ENCODE results near the gene N4BP2L2. TPM values are rescaled to one million over a fixed set of nuclear protein-coding genes. Genes with fewer than 3 reads are reported as not detected.

The N4BP2L2 gene
- total RNA-seq, 2 experiments from 2014 or later = 57.5 to 76.3 TPM

DNA sequence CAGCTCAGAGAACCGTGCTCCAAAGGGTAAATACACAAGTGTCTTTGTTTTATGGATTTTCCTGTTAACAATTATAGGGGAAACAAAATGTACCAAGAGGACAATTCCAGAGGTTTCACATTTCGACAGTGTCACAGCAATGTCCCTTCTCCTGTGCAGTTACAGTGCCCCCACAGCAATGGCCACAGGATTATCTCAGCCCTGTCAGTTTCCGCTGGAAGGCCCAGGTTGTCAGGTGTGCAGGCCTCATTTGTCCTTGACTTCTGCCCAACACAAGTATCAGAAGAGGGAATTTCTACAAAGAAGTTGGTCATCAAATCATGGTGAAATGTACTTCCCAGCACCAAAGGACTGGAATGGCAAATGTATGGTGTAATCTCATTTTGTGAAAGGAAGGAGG, 11.2 kb upstream of the N4BP2L2 start:
- ChIA-PET CTCF (ENCODE audit: unreplicated experiment) (no interaction called here), POLR2A (no interaction called here)
- BruUV-seq (replicated peaks) = no TSS peak
- TF ChIP-seq, protein P1, sequence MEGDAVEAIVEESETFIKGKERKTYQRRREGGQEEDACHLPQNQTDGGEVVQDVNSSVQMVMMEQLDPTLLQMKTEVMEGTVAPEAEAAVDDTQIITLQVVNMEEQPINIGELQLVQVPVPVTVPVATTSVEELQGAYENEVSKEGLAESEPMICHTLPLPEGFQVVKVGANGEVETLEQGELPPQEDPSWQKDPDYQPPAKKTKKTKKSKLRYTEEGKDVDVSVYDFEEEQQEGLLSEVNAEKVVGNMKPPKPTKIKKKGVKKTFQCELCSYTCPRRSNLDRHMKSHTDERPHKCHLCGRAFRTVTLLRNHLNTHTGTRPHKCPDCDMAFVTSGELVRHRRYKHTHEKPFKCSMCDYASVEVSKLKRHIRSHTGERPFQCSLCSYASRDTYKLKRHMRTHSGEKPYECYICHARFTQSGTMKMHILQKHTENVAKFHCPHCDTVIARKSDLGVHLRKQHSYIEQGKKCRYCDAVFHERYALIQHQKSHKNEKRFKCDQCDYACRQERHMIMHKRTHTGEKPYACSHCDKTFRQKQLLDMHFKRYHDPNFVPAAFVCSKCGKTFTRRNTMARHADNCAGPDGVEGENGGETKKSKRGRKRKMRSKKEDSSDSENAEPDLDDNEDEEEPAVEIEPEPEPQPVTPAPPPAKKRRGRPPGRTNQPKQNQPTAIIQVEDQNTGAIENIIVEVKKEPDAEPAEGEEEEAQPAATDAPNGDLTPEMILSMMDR (conservative IDR thresholded peaks at IDR 0.05; ENCODE audit: low read length) = no peak
- TF ChIP-seq EZH2phosphoT487 (IDR thresholded peaks at IDR 0.05; ENCODE audit: borderline replicate concordance, low read depth, low read length) = no peak
- Histone ChIP-seq H3K36me3 (ENCODE audit: insufficient read depth, low read length) (no peaks in the 10 kb centered on the region), H2AFZ (ENCODE audit: low read length) (no peak overlapping the region), H3K4me2 (ENCODE audit: low read length) (no peak overlapping the region), H3K9me2 (ENCODE audit: insufficient read depth, low read length) (no peaks in the 10 kb centered on the region), H3K4me1 (ENCODE audit: insufficient read depth, low read length, poor library complexity, severe bottlenecking) (no peaks in the 10 kb centered on the region), H3K79me2 (ENCODE audit: insufficient read depth, low read depth, low read length) (no peaks in the 10 kb centered on the region), H3K4me3 (ENCODE audit: low read depth, low read length, poor library complexity, severe bottlenecking) (no peak overlapping the region), H4K20me1 (ENCODE audit: insufficient read depth, low read length) (no peaks in the 10 kb centered on the region), H3K9me3 (ENCODE audit: low read length) (no peaks in the 10 kb centered on the region), H3K27ac (ENCODE audit: low read depth, low read length, poor library complexity, severe bottlenecking) (no peak overlapping the region)
- no peak for DNase-seq (ENCODE audit: low spot score)
- intact Hi-C loops (cut with micrococcal nuclease; ENCODE audit: unreplicated experiment) = no loop called here

DNA sequence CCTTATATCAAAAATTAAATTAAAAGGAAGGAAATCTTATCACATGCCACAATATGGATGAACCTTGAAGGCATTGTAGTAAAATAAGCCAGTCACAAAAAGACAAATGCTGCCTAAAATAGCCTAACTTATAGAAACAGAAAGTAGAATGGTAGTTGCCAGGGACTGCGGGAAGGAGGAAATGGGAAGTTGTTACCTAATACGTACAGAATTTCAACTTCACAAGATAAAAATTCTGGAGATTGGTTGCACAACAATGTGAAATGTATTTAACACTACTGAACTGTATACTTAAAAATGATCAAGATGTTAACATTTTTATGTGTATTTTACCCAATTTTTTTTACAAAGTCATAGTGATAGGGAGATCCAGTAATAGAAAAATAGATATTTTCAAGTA, 10.2 kb upstream of the N4BP2L2 start:
- H2AFZ ChIP-seq (ENCODE audit: low read length) = no peak overlapping the region
- POLR2A ChIA-PET = no interaction called here
- TF ChIP-seq EZH2phosphoT487 (IDR thresholded peaks at IDR 0.05; ENCODE audit: borderline replicate concordance, low read depth, low read length) = no peak
- TF ChIP-seq, protein P1 (conservative IDR thresholded peaks at IDR 0.05; ENCODE audit: low read length) = no peak
- CTCF ChIA-PET (ENCODE audit: unreplicated experiment) = no interaction called here
- intact Hi-C loops (cut with micrococcal nuclease; ENCODE audit: unreplicated experiment) = no loop called here
- H3K79me2 ChIP-seq (ENCODE audit: insufficient read depth, low read depth, low read length) = no peaks in the 10 kb centered on the region
- DNase-seq (ENCODE audit: low spot score) = no peak
- no peak overlapping the region for H3K27ac ChIP-seq (ENCODE audit: low read depth, low read length, poor library complexity, severe bottlenecking)
- no TSS peak for BruUV-seq (replicated peaks)
- H3K9me2 ChIP-seq (ENCODE audit: insufficient read depth, low read length) = no peaks in the 10 kb centered on the region
- no peaks in the 10 kb centered on the region for H3K9me3 ChIP-seq (ENCODE audit: low read length)
- H3K36me3 ChIP-seq (ENCODE audit: insufficient read depth, low read length) = no peaks in the 10 kb centered on the region
- H4K20me1 ChIP-seq (ENCODE audit: insufficient read depth, low read length) = no peaks in the 10 kb centered on the region
- H3K4me3 ChIP-seq (ENCODE audit: low read depth, low read length, poor library complexity, severe bottlenecking) = no peak overlapping the region
- no peak overlapping the region for H3K4me2 ChIP-seq (ENCODE audit: low read length)
- H3K4me1 ChIP-seq (ENCODE audit: insufficient read depth, low read length, poor library complexity, severe bottlenecking) = no peaks in the 10 kb centered on the region

DNA sequence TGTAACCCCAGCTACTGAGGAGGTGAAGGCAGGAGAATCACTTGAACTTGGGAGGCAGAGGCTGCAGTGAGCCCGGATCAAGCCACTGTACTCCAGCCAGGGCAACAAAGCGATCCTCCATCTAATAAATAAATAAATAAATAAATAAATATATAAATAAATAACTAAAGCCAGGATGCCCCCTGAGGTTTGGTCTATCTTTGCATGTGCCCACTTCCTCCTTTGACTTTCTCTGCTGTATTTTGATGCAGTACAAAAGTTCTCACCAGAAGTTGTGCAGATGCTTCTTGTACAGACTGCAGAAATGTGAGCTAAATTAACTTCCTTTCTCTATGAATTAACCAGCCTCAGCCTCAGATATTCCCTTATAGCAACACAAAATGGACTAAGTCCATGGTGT, 6.5 kb upstream of the N4BP2L2 start:
- BruUV-seq (replicated peaks) = no TSS peak
- no peaks in the 10 kb centered on the region for H3K36me3 ChIP-seq (ENCODE audit: insufficient read depth, low read length)
- DNase-seq (ENCODE audit: low spot score) = no peak
- TF ChIP-seq, protein P1 (conservative IDR thresholded peaks at IDR 0.05; ENCODE audit: low read length) = no peak
- TF ChIP-seq EZH2phosphoT487 (IDR thresholded peaks at IDR 0.05; ENCODE audit: borderline replicate concordance, low read depth, low read length) = no peak
- no peaks in the 10 kb centered on the region for H3K79me2 ChIP-seq (ENCODE audit: insufficient read depth, low read depth, low read length)
- H4K20me1 ChIP-seq (ENCODE audit: insufficient read depth, low read length) = no peaks in the 10 kb centered on the region
- intact Hi-C loops (cut with micrococcal nuclease; ENCODE audit: unreplicated experiment) = no loop called here
- H3K4me2 ChIP-seq (ENCODE audit: low read length) = no peak overlapping the region
- no peaks in the 10 kb centered on the region for H3K4me1 ChIP-seq (ENCODE audit: insufficient read depth, low read length, poor library complexity, severe bottlenecking)
- CTCF ChIA-PET (ENCODE audit: unreplicated experiment) = interaction anchor here (0.5 kb wide), 1 partner anchor 519 kb away, joined by 3 read pairs; no protein-coding TSS in a partner anchor
- POLR2A ChIA-PET = interaction anchor here (0.5 to 1.6 kb wide), 3 partner anchors 21 to 100 kb away, joined by 3 to 4 read pairs (median 4); no protein-coding TSS in a partner anchor
- no peak overlapping the region for H3K27ac ChIP-seq (ENCODE audit: low read depth, low read length, poor library complexity, severe bottlenecking)
- H3K9me3 ChIP-seq (ENCODE audit: low read length) = no peaks in the 10 kb centered on the region
- H3K4me3 ChIP-seq (ENCODE audit: low read depth, low read length, poor library complexity, severe bottlenecking) = no peak overlapping the region
- no peaks in the 10 kb centered on the region for H3K9me2 ChIP-seq (ENCODE audit: insufficient read depth, low read length)
- no peak overlapping the region for H2AFZ ChIP-seq (ENCODE audit: low read length)

All from OCI-LY7 (cell line).